K562 (cell line): ENCODE results near the gene RELA. TPM values are rescaled to one million over a fixed set of nuclear protein-coding genes. Genes with fewer than 3 reads are reported as not detected.

Source experiments
- CREB1 ChIP-seq, 2 experiments: sonication (generic) in 1 of 2; formaldehyde crosslinking in 1 of 2; IDR thresholded peaks; 2 replicates each; pipeline versions ENCODE4 v1.6.1 to v1.8.0; 2012 to 2022; ENCODE audit warnings: inconsistent platforms in 1 of 2, mild to moderate bottlenecking in 1 of 2, missing genetic modification reagents in 1 of 2, moderate library complexity in 1 of 2
- EGR1 ChIP-seq: fragments of 450-650 bp; conservative IDR thresholded peaks from 2 replicates; pipeline ENCODE4 v1.6.1; 2017; ENCODE audit warnings: mild to moderate bottlenecking
- HNRNPH1 ChIP-seq: fragments of 200-400 bp; formaldehyde crosslinking; optimal IDR thresholded peaks from 2 replicates; pipeline ENCODE3; 2017; ENCODE audit warnings: low read depth, mild to moderate bottlenecking, low read length, moderate library complexity
- HNRNPL ChIP-seq: fragments of 200-400 bp; formaldehyde crosslinking; IDR thresholded peaks from 2 replicates; pipeline ENCODE4 v1.6.1; 2017; ENCODE audit warnings: low read depth, mild to moderate bottlenecking, low read length
- KDM5B ChIP-seq: fragments of 200-600 bp; sonication (generic); IDR thresholded peaks from 2 replicates; pipeline ENCODE4 v1.6.1; 2012; ENCODE audit warnings: low read depth, mild to moderate bottlenecking, moderate library complexity, low read length, control low read depth, inconsistent platforms; ENCODE audit not compliant: insufficient replicate concordance
- KHSRP ChIP-seq: fragments of 450-650 bp; IDR thresholded peaks from 2 replicates; pipeline ENCODE4 v1.6.1; 2017
- LCOR ChIP-seq: sonication (generic); formaldehyde crosslinking; IDR thresholded peaks from 2 replicates; pipeline ENCODE4 v1.8.0; 2022; ENCODE audit warnings: mild to moderate bottlenecking, missing genetic modification reagents
- MCM3 ChIP-seq: fragments of 450-650 bp; IDR thresholded peaks from 2 replicates; pipeline ENCODE4 v1.6.1; 2016
- NCOR1 ChIP-seq: fragments of 450-650 bp; IDR thresholded peaks from 2 replicates; pipeline ENCODE4 v1.6.1; 2016; ENCODE audit warnings: mild to moderate bottlenecking, moderate library complexity
- PCBP1 ChIP-seq: fragments of 200-400 bp; formaldehyde crosslinking; IDR thresholded peaks from 2 replicates; pipeline ENCODE4 v1.6.1; 2018; ENCODE audit warnings: mild to moderate bottlenecking, low read depth, low read length; ENCODE audit not compliant: poor library complexity, severe bottlenecking
- POLR2G ChIP-seq: fragments of 200-400 bp; formaldehyde crosslinking; IDR thresholded peaks from 2 replicates; pipeline ENCODE4 v1.6.1; 2017; ENCODE audit warnings: low read depth, mild to moderate bottlenecking, antibody characterized with exemption, low read length, moderate library complexity
- RBFOX2 ChIP-seq: fragments of 200-400 bp; formaldehyde crosslinking; IDR thresholded peaks from 2 replicates; pipeline ENCODE4 v1.6.1; 2017; ENCODE audit warnings: low read depth, mild to moderate bottlenecking, low read length, moderate library complexity
- RBM25 ChIP-seq: fragments of 200-400 bp; formaldehyde crosslinking; IDR thresholded peaks from 2 replicates; pipeline ENCODE4 v1.6.1; 2018; ENCODE audit warnings: low read length, low read depth, moderate library complexity; ENCODE audit not compliant: severe bottlenecking
- TEAD4 ChIP-seq, 2 experiments: sonication (generic) in 1 of 2; formaldehyde crosslinking in 1 of 2; IDR thresholded peaks; 2 replicates each; pipeline versions ENCODE4 v1.6.1 to v1.8.0; 2012 to 2022; ENCODE audit warnings: borderline replicate concordance in 1 of 2, inconsistent platforms in 1 of 2, low read length in 1 of 2, mild to moderate bottlenecking in 1 of 2, missing genetic modification reagents in 1 of 2
- U2AF1 ChIP-seq: fragments of 200-400 bp; formaldehyde crosslinking; optimal IDR thresholded peaks from 2 replicates; pipeline ENCODE3; 2017; ENCODE audit warnings: mild to moderate bottlenecking, low read depth, low read length, moderate library complexity
- XRCC5 ChIP-seq: fragments of 200-400 bp; formaldehyde crosslinking; IDR thresholded peaks from 2 replicates; pipeline ENCODE4 v1.6.1; 2017; ENCODE audit warnings: low read depth, mild to moderate bottlenecking, low read length
- ZBTB49 ChIP-seq: sonication (generic); formaldehyde crosslinking; IDR thresholded peaks from 2 replicates; pipeline ENCODE4 v1.8.0; 2022; ENCODE audit warnings: missing genetic modification reagents, mild to moderate bottlenecking, borderline replicate concordance
- ZC3H4 ChIP-seq: sonication (generic); formaldehyde crosslinking; IDR thresholded peaks from 2 replicates; pipeline ENCODE4 v1.9.0; 2021; ENCODE audit warnings: missing genetic modification reagents, borderline replicate concordance
- ZMIZ1 ChIP-seq, 2 experiments: fragments of 150-350 bp in 1 of 2; IDR thresholded peaks; 2 replicates each; pipeline ENCODE4 v1.6.1; 2012 to 2016; ENCODE audit warnings: low read depth in 2 of 2, low read length in 2 of 2, mild to moderate bottlenecking in 1 of 2, moderate library complexity in 1 of 2
- ZNF384 ChIP-seq: IDR thresholded peaks from 2 replicates; pipeline ENCODE4 v1.6.1; 2012; ENCODE audit warnings: low read depth, low read length, improper control_type of control experiment
- ZNF408 ChIP-seq: fragments of 250-450 bp; sonication (Bioruptor Pico); IDR thresholded peaks from 2 replicates; pipeline ENCODE4 v1.4.0; 2020; ENCODE audit warnings: low read depth, mild to moderate bottlenecking, moderate library complexity
- polyA plus RNA-seq, 8 experiments: library from polyadenylated mRNA; depleted of rRNA in 4 of 8; stranded (reverse) in 5 of 8; unstranded in 3 of 8; fragments of >200 nt; fragmentation: Nextera tagmentation in 2 of 8; fragmentation: Illumina TruSeq in 1 of 8; extraction: Ambion mirVana in 2 of 8; extraction: Trizol in 1 of 8; gene quantifications; 2 replicates each; pipeline versions ENCODE4 v1.2.1 to v1.2.3, GENCODE V29; 2011 to 2014; ENCODE audit warnings: inconsistent platforms in 1 of 8, missing spikeins in 1 of 8
- total RNA-seq, 7 experiments: library from RNA; depleted of rRNA in 6 of 7; stranded (reverse); fragments of >200 nt in 6 of 7; fragmentation: Illumina TruSeq in 2 of 7; extraction: Trizol in 2 of 7; gene quantifications; 2 replicates each; pipeline versions ENCODE4 v1.2.1 to v1.2.3, GENCODE V29; 2011 to 2021; ENCODE audit warnings: low replicate concordance in 1 of 7

RELA gene
- total and polyA plus RNA-seq, 9 of the 15 experiments (the other 6 are each of a cell fraction or from before 2014, with no cell fraction given): 6.0 to 67.4 (median 20.6) TPM

GRCh38 chr11:65606876-65607613 lies 55.7 kb downstream of the RELA start (continued):
- TF ChIP-seq ZMIZ1 (IDR thresholded peaks at IDR 0.05; ENCODE audit: low read depth in 2 of 2, low read length in 2 of 2): no peak
- no peak for TF ChIP-seq MCM3
- TF ChIP-seq EGR1: peak; percentile 36; the same call in 1 of the 2 replicates
- TF ChIP-seq RBFOX2: 0 out of 2 replicates have a peak, but pooled peaks have one; percentile 20
- TF ChIP-seq KHSRP: no peak
- no peak for TF ChIP-seq LCOR (CRISPR knock-in tag)
- TF ChIP-seq TEAD4 (IDR thresholded peaks at IDR 0.05; ENCODE audit: low read length): no peak
- no peak for TF ChIP-seq TEAD4 (CRISPR knock-in tag; IDR thresholded peaks at IDR 0.05; ENCODE audit: borderline replicate concordance)
- no peak for TF ChIP-seq ZNF408 (CRISPR knock-in tag)
- TF ChIP-seq CREB1 (IDR thresholded peaks at IDR 0.05): no peak
- TF ChIP-seq CREB1 (CRISPR knock-in tag; IDR thresholded peaks at IDR 0.05): no peak
- TF ChIP-seq PCBP1: no peak
- no peak for TF ChIP-seq NCOR1
- peak; percentile 84 for TF ChIP-seq ZNF384
- 0 out of 2 replicates have a peak, but pooled peaks have one; percentile 16 for TF ChIP-seq HNRNPL
- TF ChIP-seq U2AF1: no peak
- TF ChIP-seq POLR2G: peak; percentile 12; the same call in 1 of the 2 replicates
- no peak for TF ChIP-seq XRCC5
- no peak for TF ChIP-seq ZBTB49
- no peak for TF ChIP-seq KDM5B
- no peak for TF ChIP-seq RBM25
- TF ChIP-seq HNRNPH1: no peak
- no peak for TF ChIP-seq ZC3H4 (CRISPR knock-in tag)
